IMR-90 (cell line): ENCODE measurements around the gene CENPP. TPM values are rescaled to one million over a fixed set of nuclear protein-coding genes. Genes with fewer than 3 reads are reported as not detected.

Experiments
- ATAC-seq: fragments of 200-7000 bp; cut with Tn5 transposase; 2 replicates; pipeline ENCODE4 v1.9.1; 2020; ENCODE audit warnings: low read depth, mild to moderate bottlenecking, moderate library complexity
- BruUV-seq: library from RNA; stranded (reverse); fragments of 400-500 nt; replicated peaks from 2 replicates; lab custom pipeline; 2021; lab: Mats Ljungman, UMichigan
- CTCF ChIA-PET: fragments of 300-600 bp; formaldehyde crosslinking; extraction: SDS; loops from one replicate; lab custom pipeline; 2021; ENCODE audit warnings: antibody characterized with exemption; lab: Yijun Ruan, JAX
- POLR2A ChIA-PET: fragments of 300-600 bp; sonication (Branson Sonifier 250); formaldehyde crosslinking; loops from one replicate; lab custom pipeline; 2022; ENCODE audit warnings: antibody characterized with exemption; ENCODE audit not compliant: unreplicated experiment; lab: Charles Lee
- DNase-seq: peaks from one replicate; pipeline ENCODE4 v3.0.0; 2013
- H2AFZ ChIP-seq: replicated peaks from 2 replicates; pipeline ENCODE3; 2013; ENCODE audit warnings: low read length, mild to moderate bottlenecking; ENCODE audit not compliant: poor library complexity
- H2AK5ac ChIP-seq: 2 replicates; pipeline ENCODE4 v1.6.1; 2013; ENCODE audit warnings: low read depth, low read length, inconsistent platforms
- H2AK9ac ChIP-seq: replicated peaks from 2 replicates; pipeline ENCODE3; 2013; ENCODE audit warnings: mild to moderate bottlenecking, low read depth, low read length, moderate library complexity; ENCODE audit not compliant: poor library complexity
- H2BK120ac ChIP-seq: 2 replicates; pipeline ENCODE4 v1.6.1; 2013; ENCODE audit warnings: low read depth, low read length, inconsistent platforms
- H2BK15ac ChIP-seq: 3 replicates; pipeline ENCODE4 v1.6.1; 2013; ENCODE audit warnings: low read depth, low read length, inconsistent platforms
- H2BK20ac ChIP-seq: 2 replicates; pipeline ENCODE4 v1.6.1; 2013; ENCODE audit warnings: low read depth, mild to moderate bottlenecking, inconsistent platforms, low read length, moderate library complexity
- H2BK5ac ChIP-seq: 2 replicates; pipeline ENCODE4 v1.6.1; 2013; ENCODE audit warnings: mild to moderate bottlenecking, low read depth, low read length, inconsistent platforms; ENCODE audit not compliant: poor library complexity, severe bottlenecking
- H3K14ac ChIP-seq: replicated peaks from 2 replicates; pipeline ENCODE4 v1.6.1; 2013; ENCODE audit warnings: low read depth, low read length, inconsistent platforms
- H3K18ac ChIP-seq: 2 replicates; pipeline ENCODE4 v1.6.1; 2013; ENCODE audit warnings: low read depth, low read length, control low read depth
- H3K23ac ChIP-seq: 2 replicates; pipeline ENCODE4 v1.6.1; 2013; ENCODE audit warnings: low read depth, low read length, inconsistent platforms
- H3K27ac ChIP-seq: 2 replicates; pipeline ENCODE4 v1.5.1; 2013; ENCODE audit warnings: mild to moderate bottlenecking, control low read depth, low read length; ENCODE audit not compliant: insufficient read depth
- H3K27me3 ChIP-seq: 2 replicates; pipeline ENCODE4 v1.6.1; 2013; ENCODE audit warnings: low read length; ENCODE audit not compliant: control insufficient read depth, insufficient read depth
- H3K36me3 ChIP-seq: 2 replicates; pipeline ENCODE4 v1.6.1; 2013; ENCODE audit warnings: low read length, mixed read lengths; ENCODE audit not compliant: control insufficient read depth, insufficient read depth
- H3K4ac ChIP-seq: 2 replicates; pipeline ENCODE4 v1.6.1; 2013; ENCODE audit warnings: low read depth, low read length, inconsistent platforms
- H3K4me1 ChIP-seq: 2 replicates; pipeline ENCODE4 v1.6.1; 2013; ENCODE audit warnings: low read length, mixed read lengths; ENCODE audit not compliant: control insufficient read depth, insufficient read depth
- H3K4me2 ChIP-seq: 2 replicates; pipeline ENCODE4 v1.6.1; 2013; ENCODE audit warnings: low read depth, mild to moderate bottlenecking, control low read depth, low read length, moderate library complexity
- H3K4me3 ChIP-seq: 2 replicates; pipeline ENCODE4 v1.5.1; 2013; ENCODE audit warnings: low read depth, mild to moderate bottlenecking, control low read depth, low read length, moderate library complexity; ENCODE audit not compliant: insufficient read depth
- H3K56ac ChIP-seq: 2 replicates; pipeline ENCODE4 v1.6.1; 2013; ENCODE audit warnings: low read length, inconsistent platforms; ENCODE audit not compliant: insufficient read depth; ENCODE audit errors: extremely low read depth
- H3K79me1 ChIP-seq, 2 experiments: 2 replicates each; pipeline ENCODE4 v1.6.1; 2013; ENCODE audit warnings: low read length in 2 of 2, inconsistent platforms in 1 of 2, low read depth in 1 of 2
- H3K9ac ChIP-seq: 2 replicates; pipeline ENCODE4 v1.6.1; 2013; ENCODE audit warnings: low read depth, low read length, control low read depth
- H3K9me1 ChIP-seq: 2 replicates; pipeline ENCODE4 v1.6.1; 2013; ENCODE audit warnings: low read length, inconsistent platforms; ENCODE audit not compliant: insufficient read depth
- H3K9me3 ChIP-seq: 2 replicates; pipeline ENCODE4 v1.6.1; 2013; ENCODE audit warnings: low read length; ENCODE audit not compliant: control insufficient read depth, insufficient read depth
- H4K20me1 ChIP-seq: 2 replicates; pipeline ENCODE4 v1.6.1; 2013; ENCODE audit warnings: low read length, inconsistent platforms; ENCODE audit not compliant: insufficient read depth
- H4K5ac ChIP-seq: 2 replicates; pipeline ENCODE4 v1.6.1; 2013; ENCODE audit warnings: mild to moderate bottlenecking, low read depth, low read length, control low read depth
- H4K8ac ChIP-seq, 2 experiments: 2 replicates each; pipeline ENCODE4 v1.6.1; 2013; ENCODE audit warnings: low read depth in 2 of 2, low read length in 2 of 2, control low read depth in 1 of 2, inconsistent platforms in 1 of 2
- H4K91ac ChIP-seq: 2 replicates; pipeline ENCODE4 v1.6.1; 2013; ENCODE audit warnings: low read depth, low read length, inconsistent platforms; ENCODE audit not compliant: insufficient read depth
- BHLHE40 ChIP-seq: fragments of 150-350 bp; IDR thresholded peaks from 2 replicates; pipeline ENCODE4 v1.6.1; 2016; ENCODE audit warnings: mild to moderate bottlenecking, low read depth, low read length
- CEBPB ChIP-seq: IDR thresholded peaks from 2 replicates; pipeline ENCODE4 v1.6.1; 2012; ENCODE audit warnings: low read depth, low read length, improper control_type of control experiment
- FOS ChIP-seq: fragments of 150-350 bp; IDR thresholded peaks from 2 replicates; pipeline ENCODE4 v1.6.1; 2016; ENCODE audit warnings: low read depth, low read length
- MAFK ChIP-seq: IDR thresholded peaks from 2 replicates; pipeline ENCODE4 v1.6.1; 2012; ENCODE audit warnings: low read depth, low read length, improper control_type of control experiment
- MAZ ChIP-seq: IDR thresholded peaks from 2 replicates; pipeline ENCODE4 v1.6.1; 2012; ENCODE audit warnings: low read depth, mild to moderate bottlenecking, low read length, improper control_type of control experiment, moderate library complexity, borderline replicate concordance
- NFE2L2 ChIP-seq: fragments of 150-350 bp; IDR thresholded peaks from 2 replicates; pipeline ENCODE4 v1.6.1; 2016; ENCODE audit warnings: low read depth, mild to moderate bottlenecking, low read length
- POLR2A ChIP-seq: IDR thresholded peaks from 2 replicates; pipeline ENCODE4 v1.6.1; 2012; ENCODE audit warnings: mild to moderate bottlenecking, low read depth, low read length
- RAD21 ChIP-seq: IDR thresholded peaks from 2 replicates; pipeline ENCODE4 v1.6.1; 2012; ENCODE audit warnings: low read length, improper control_type of control experiment
- RCOR1 ChIP-seq: IDR thresholded peaks from 2 replicates; pipeline ENCODE4 v1.6.1; 2012; ENCODE audit warnings: mild to moderate bottlenecking, low read length, improper control_type of control experiment; ENCODE audit not compliant: insufficient replicate concordance
- RFX5 ChIP-seq: IDR thresholded peaks from 2 replicates; pipeline ENCODE4 v1.8.0; 2012; ENCODE audit warnings: low read depth, mild to moderate bottlenecking, low read length, moderate library complexity
- SMC3 ChIP-seq: fragments of 150-350 bp; IDR thresholded peaks from 2 replicates; pipeline ENCODE4 v1.6.1; 2016; ENCODE audit warnings: low read depth, mild to moderate bottlenecking, antibody characterized with exemption, low read length, moderate library complexity
- WGBS, 2 experiments: methylation state at CpG; one replicate each; pipeline versions ENCODE4 v1.1.5 to v1.1.7; 2013; ENCODE audit warnings: missing lambda C conversion rate in 2 of 2; ENCODE audit not compliant: insufficient read length in 1 of 2; ENCODE audit errors: extremely low coverage in 2 of 2; 5-methylcytosine and 5-hydroxymethylcytosine counted together
- dilution Hi-C: fragments of 300-500 bp; cut with HindIII; formaldehyde crosslinking; loops from one replicate; pipeline ENCODE4 v1.14.3; 2018; ENCODE audit warnings: low sequenced_read_pairs; ENCODE audit not compliant: unreplicated experiment
- in situ Hi-C: fragments of 300-500 bp; cut with MboI; formaldehyde crosslinking; loops from 3 replicates; pipeline ENCODE4 v1.14.3; 2019; ENCODE audit warnings: low sequenced_read_pairs, inconsistent platforms, mixed read lengths
- intact Hi-C: fragments of 100-400 bp; cut with micrococcal nuclease; formaldehyde crosslinking; loops from 2 replicates; pipeline ENCODE4 v1.10.0; 2022
- polyA plus RNA-seq, 3 experiments: library from polyadenylated mRNA; depleted of rRNA; stranded (reverse); fragments of >200 nt; gene quantifications; 2 replicates each; pipeline ENCODE4 v1.2.3, GENCODE V29; 2012; ENCODE audit warnings: low replicate concordance in 1 of 3
- total RNA-seq: library from RNA; depleted of rRNA; stranded (reverse); fragments of >200 nt; gene quantifications from 2 replicates; pipeline ENCODE4 v1.2.3, GENCODE V29; 2012
- TF ChIP-seq, protein P1 (sequence below): fragments of 150-350 bp; IDR thresholded peaks from 2 replicates; pipeline ENCODE4 v1.6.1; 2017; ENCODE audit warnings: mild to moderate bottlenecking, antibody characterized with exemption, low read length, low read depth
- TF ChIP-seq, protein P2 (sequence below): conservative IDR thresholded peaks from 2 replicates; pipeline ENCODE4 v1.5.1; 2012; ENCODE audit warnings: mild to moderate bottlenecking, low read depth, low read length, improper control_type of control experiment
- TF ChIP-seq, protein P3 (sequence below): fragments of 150-350 bp; IDR thresholded peaks from 2 replicates; pipeline ENCODE4 v1.6.1; 2016; ENCODE audit warnings: low read depth, mild to moderate bottlenecking, low read length, moderate library complexity, borderline replicate concordance

Gene CENPP
- total and polyA plus RNA-seq, 2 of the 4 experiments (the other 2 are of a cell fraction): 1.4 to 2.0 TPM

DNA sequence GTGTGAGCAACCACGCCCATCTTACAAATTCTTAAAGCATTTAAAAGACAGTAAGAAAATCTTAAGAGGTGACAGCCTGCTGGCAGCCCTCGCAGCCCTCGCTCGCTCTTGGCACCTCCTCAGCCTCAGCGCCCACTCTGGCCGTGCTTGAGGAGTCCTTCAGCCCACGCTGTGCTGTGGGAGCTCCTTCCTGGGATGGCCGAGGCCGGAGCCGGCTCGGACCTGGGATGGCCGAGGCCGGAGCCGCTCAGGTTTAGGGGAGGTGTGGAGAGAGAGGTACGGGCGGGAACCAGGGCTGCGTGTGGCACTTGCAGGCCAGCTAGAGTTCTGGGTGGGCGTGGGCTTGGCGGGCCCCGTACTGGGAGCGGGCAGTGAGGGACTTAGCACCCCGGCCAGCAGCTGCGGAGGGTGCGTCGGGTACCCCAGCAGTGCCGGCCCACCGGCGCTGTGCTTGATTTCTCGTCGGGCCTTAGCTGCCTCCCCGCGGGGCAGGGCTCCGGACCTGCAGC is 219.3 kb downstream of the CENPP start:
- dilution Hi-C loops (no loop called here), intact Hi-C loops (no loop called here), in situ Hi-C loops (no loop called here)
- H3K18ac ChIP-seq: no peak overlapping the region
- no peak overlapping the region for H3K14ac ChIP-seq
- TF ChIP-seq RCOR1: no peak
- TF ChIP-seq, protein P1, sequence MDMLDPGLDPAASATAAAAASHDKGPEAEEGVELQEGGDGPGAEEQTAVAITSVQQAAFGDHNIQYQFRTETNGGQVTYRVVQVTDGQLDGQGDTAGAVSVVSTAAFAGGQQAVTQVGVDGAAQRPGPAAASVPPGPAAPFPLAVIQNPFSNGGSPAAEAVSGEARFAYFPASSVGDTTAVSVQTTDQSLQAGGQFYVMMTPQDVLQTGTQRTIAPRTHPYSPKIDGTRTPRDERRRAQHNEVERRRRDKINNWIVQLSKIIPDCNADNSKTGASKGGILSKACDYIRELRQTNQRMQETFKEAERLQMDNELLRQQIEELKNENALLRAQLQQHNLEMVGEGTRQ: no peak
- TF ChIP-seq RAD21: no peak
- no peak for TF ChIP-seq POLR2A
- TF ChIP-seq FOS: no peak
- TF ChIP-seq, protein P2, sequence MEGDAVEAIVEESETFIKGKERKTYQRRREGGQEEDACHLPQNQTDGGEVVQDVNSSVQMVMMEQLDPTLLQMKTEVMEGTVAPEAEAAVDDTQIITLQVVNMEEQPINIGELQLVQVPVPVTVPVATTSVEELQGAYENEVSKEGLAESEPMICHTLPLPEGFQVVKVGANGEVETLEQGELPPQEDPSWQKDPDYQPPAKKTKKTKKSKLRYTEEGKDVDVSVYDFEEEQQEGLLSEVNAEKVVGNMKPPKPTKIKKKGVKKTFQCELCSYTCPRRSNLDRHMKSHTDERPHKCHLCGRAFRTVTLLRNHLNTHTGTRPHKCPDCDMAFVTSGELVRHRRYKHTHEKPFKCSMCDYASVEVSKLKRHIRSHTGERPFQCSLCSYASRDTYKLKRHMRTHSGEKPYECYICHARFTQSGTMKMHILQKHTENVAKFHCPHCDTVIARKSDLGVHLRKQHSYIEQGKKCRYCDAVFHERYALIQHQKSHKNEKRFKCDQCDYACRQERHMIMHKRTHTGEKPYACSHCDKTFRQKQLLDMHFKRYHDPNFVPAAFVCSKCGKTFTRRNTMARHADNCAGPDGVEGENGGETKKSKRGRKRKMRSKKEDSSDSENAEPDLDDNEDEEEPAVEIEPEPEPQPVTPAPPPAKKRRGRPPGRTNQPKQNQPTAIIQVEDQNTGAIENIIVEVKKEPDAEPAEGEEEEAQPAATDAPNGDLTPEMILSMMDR: no peak
- TF ChIP-seq RFX5: no peak
- TF ChIP-seq CEBPB: no peak
- no peak for TF ChIP-seq NFE2L2
- TF ChIP-seq, protein P3, sequence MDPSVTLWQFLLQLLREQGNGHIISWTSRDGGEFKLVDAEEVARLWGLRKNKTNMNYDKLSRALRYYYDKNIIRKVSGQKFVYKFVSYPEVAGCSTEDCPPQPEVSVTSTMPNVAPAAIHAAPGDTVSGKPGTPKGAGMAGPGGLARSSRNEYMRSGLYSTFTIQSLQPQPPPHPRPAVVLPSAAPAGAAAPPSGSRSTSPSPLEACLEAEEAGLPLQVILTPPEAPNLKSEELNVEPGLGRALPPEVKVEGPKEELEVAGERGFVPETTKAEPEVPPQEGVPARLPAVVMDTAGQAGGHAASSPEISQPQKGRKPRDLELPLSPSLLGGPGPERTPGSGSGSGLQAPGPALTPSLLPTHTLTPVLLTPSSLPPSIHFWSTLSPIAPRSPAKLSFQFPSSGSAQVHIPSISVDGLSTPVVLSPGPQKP: no peak
- no peak for TF ChIP-seq MAZ
- TF ChIP-seq BHLHE40: no peak
- TF ChIP-seq MAFK: no peak
- no peak for TF ChIP-seq SMC3
- H3K56ac ChIP-seq: no peak overlapping the region
- H3K23ac ChIP-seq: no peak overlapping the region
- no peak overlapping the region for H3K27ac ChIP-seq
- H3K4ac ChIP-seq: no peak overlapping the region
- no peak overlapping the region for H3K9ac ChIP-seq
- H4K8ac ChIP-seq: no peak overlapping the region
- H2BK20ac ChIP-seq: no peak overlapping the region
- H2AK5ac ChIP-seq: no peak overlapping the region
- no peak overlapping the region for H2AFZ ChIP-seq
- H3K9me1 ChIP-seq: no peaks in the 10 kb centered on the region
- ChIA-PET CTCF (no interaction called here), POLR2A (no interaction called here)
- H2BK5ac ChIP-seq: no peak overlapping the region
- H3K4me3 ChIP-seq: no peak overlapping the region
- no TSS peak for BruUV-seq
- no peaks in the 10 kb centered on the region for H3K9me3 ChIP-seq
- H3K27me3 ChIP-seq: no peaks in the 10 kb centered on the region
- no peak for DNase-seq
- H3K4me1 ChIP-seq: no peaks in the 10 kb centered on the region
- no peak overlapping the region for H2BK120ac ChIP-seq
- H2BK15ac ChIP-seq: no peak overlapping the region
- no peak overlapping the region for H4K91ac ChIP-seq
- H4K5ac ChIP-seq: no peak overlapping the region
- H3K4me2 ChIP-seq: no peak overlapping the region
- no peak overlapping the region for H2AK9ac ChIP-seq
- ATAC-seq: no peak
- no peaks in the 10 kb centered on the region for H4K20me1 ChIP-seq
- WGBS, 2 experiments: 99% methylated on average over 24 of the region's 33 CpGs; no CpG with 5 or more reads in 1 of the 2 experiments
- H3K79me1 ChIP-seq: no peaks in the 10 kb centered on the region
- no peaks in the 10 kb centered on the region for H3K36me3 ChIP-seq
